Liver (tissue), 9 donors: ENCODE data around the gene F7. TPM values are rescaled to one million over a fixed set of nuclear protein-coding genes. Genes with fewer than 3 reads are reported as not detected.
A peak's percentile ranks its signal among the peaks of the same experiment; 100 is the strongest.

ENCODE experiments used
- DNase-seq: peaks from one replicate; pipeline ENCODE4 v3.0.0-alpha.2; 2017; ENCODE audit warnings: low spot score
- H3K27ac ChIP-seq, 2 donors: one replicate each; pipeline ENCODE4 v1.7.0; 2013; ENCODE audit warnings: inconsistent platforms in 2 of 2, low read length in 2 of 2, control low read depth in 1 of 2, low read depth in 1 of 2, mild to moderate bottlenecking in 1 of 2
- H3K27me3 ChIP-seq, 4 donors: one replicate each; pipeline versions ENCODE4 v1.6.1 to v1.7.0; 2013; ENCODE audit warnings: low read length in 3 of 4, inconsistent platforms in 1 of 4, mild to moderate bottlenecking in 1 of 4, moderate library complexity in 1 of 4; ENCODE audit not compliant: control insufficient read depth in 4 of 4, insufficient read depth in 4 of 4
- H3K36me3 ChIP-seq, 4 donors: one replicate each; pipeline versions ENCODE4 v1.6.1 to v1.7.0; 2013; ENCODE audit warnings: low read length in 3 of 4, mild to moderate bottlenecking in 3 of 4, low read depth in 1 of 4, moderate library complexity in 1 of 4; ENCODE audit not compliant: control insufficient read depth in 4 of 4, insufficient read depth in 3 of 4
- H3K4me1 ChIP-seq, 4 donors: one replicate each; pipeline versions ENCODE4 v1.6.1 to v1.7.0; 2013; ENCODE audit warnings: low read length in 3 of 4, mild to moderate bottlenecking in 3 of 4, moderate library complexity in 1 of 4; ENCODE audit not compliant: control insufficient read depth in 4 of 4, insufficient read depth in 4 of 4
- H3K4me3 ChIP-seq, 3 donors: one replicate each; pipeline versions ENCODE4 v1.6.1 to v1.7.0; 2013; ENCODE audit warnings: low read length in 3 of 3, control low read depth in 1 of 3, low read depth in 1 of 3, mild to moderate bottlenecking in 1 of 3
- H3K9ac ChIP-seq, 2 donors: one replicate each; pipeline ENCODE4 v1.7.0; 2013; ENCODE audit warnings: low read length in 2 of 2, mild to moderate bottlenecking in 2 of 2, moderate library complexity in 2 of 2, control low read depth in 1 of 2, low read depth in 1 of 2
- H3K9me3 ChIP-seq, 4 donors: one replicate each; pipeline versions ENCODE4 v1.6.1 to v1.7.0; 2013; ENCODE audit warnings: low read length in 3 of 4; ENCODE audit not compliant: control insufficient read depth in 4 of 4
- ATF3 ChIP-seq: IDR thresholded peaks from 2 replicates; pipeline ENCODE4 v1.6.1; 2016; ENCODE audit warnings: antibody characterized with exemption
- CTCF ChIP-seq: fragments of 150-350 bp; IDR thresholded peaks from 2 replicates; pipeline ENCODE4 v1.5.1; 2017; ENCODE audit warnings: improper control_type of control experiment, low read depth, low read length; ENCODE audit not compliant: missing input control
- EGR1 ChIP-seq, 2 donors: IDR thresholded peaks; 2 replicates each; pipeline ENCODE4 v1.6.1; 2016 to 2018; ENCODE audit warnings: antibody characterized with exemption in 2 of 2, low read depth in 2 of 2
- FOXA1 ChIP-seq: IDR thresholded peaks from 2 replicates; pipeline ENCODE4 v1.6.1; 2016; ENCODE audit warnings: antibody characterized with exemption
- FOXA2 ChIP-seq: IDR thresholded peaks from 2 replicates; pipeline ENCODE4 v1.6.1; 2016; ENCODE audit warnings: antibody characterized with exemption
- GABPA ChIP-seq, 2 donors: IDR thresholded peaks in 1 of 2; conservative IDR thresholded peaks in 1 of 2; 2 replicates each; pipeline ENCODE4 v1.6.1; 2016; ENCODE audit warnings: antibody characterized with exemption in 2 of 2, mild to moderate bottlenecking in 1 of 2, moderate library complexity in 1 of 2
- HNF4A ChIP-seq, 2 donors: conservative IDR thresholded peaks; 2 replicates each; pipeline ENCODE4 v1.6.1; 2016; ENCODE audit warnings: antibody characterized with exemption in 2 of 2, mild to moderate bottlenecking in 2 of 2
- HNF4G ChIP-seq: IDR thresholded peaks from 2 replicates; pipeline ENCODE4 v1.6.1; 2016; ENCODE audit warnings: antibody characterized with exemption
- JUND ChIP-seq, 2 donors: IDR thresholded peaks; 2 replicates each; pipeline ENCODE4 v1.6.1; 2016; ENCODE audit warnings: antibody characterized with exemption in 2 of 2
- MAX ChIP-seq: IDR thresholded peaks from 2 replicates; pipeline ENCODE4 v1.6.1; 2016; ENCODE audit warnings: antibody characterized with exemption
- NR2F2 ChIP-seq: IDR thresholded peaks from 2 replicates; pipeline ENCODE4 v1.6.1; 2016; ENCODE audit warnings: antibody characterized with exemption
- RAD21 ChIP-seq, 2 donors: IDR thresholded peaks; 2 replicates each; pipeline ENCODE4 v1.6.1; 2016; ENCODE audit warnings: antibody characterized with exemption in 2 of 2, mild to moderate bottlenecking in 2 of 2
- REST ChIP-seq: IDR thresholded peaks from 2 replicates; pipeline ENCODE4 v1.6.1; 2016; ENCODE audit warnings: antibody characterized with exemption, mild to moderate bottlenecking
- RXRA ChIP-seq, 2 donors: IDR thresholded peaks; 2 replicates each; pipeline ENCODE4 v1.6.1; 2017 to 2018; ENCODE audit warnings: antibody characterized with exemption in 2 of 2, mild to moderate bottlenecking in 1 of 2
- SP1 ChIP-seq: IDR thresholded peaks from 2 replicates; pipeline ENCODE4 v1.6.1; 2018; ENCODE audit warnings: antibody characterized with exemption, mild to moderate bottlenecking
- TAF1 ChIP-seq: conservative IDR thresholded peaks from 2 replicates; pipeline ENCODE4 v1.6.1; 2016; ENCODE audit warnings: antibody characterized with exemption, mild to moderate bottlenecking
- YY1 ChIP-seq: IDR thresholded peaks from 2 replicates; pipeline ENCODE4 v1.6.1; 2016; ENCODE audit warnings: antibody characterized with exemption, mild to moderate bottlenecking
- ZBTB33 ChIP-seq: IDR thresholded peaks from 2 replicates; pipeline ENCODE4 v1.6.1; 2016; ENCODE audit warnings: antibody characterized with exemption
- WGBS: extraction: QIAGEN DNeasy Blood & Tissue Kit; methylation state at CpG from one replicate; pipeline ENCODE4 v1.1.7; 2013; 5-methylcytosine and 5-hydroxymethylcytosine counted together
- polyA plus RNA-seq, 2 donors: library from polyadenylated mRNA; stranded (reverse) in 1 of 2; unstranded in 1 of 2; fragments of 200-250 nt in 1 of 2; fragments of >200 nt in 1 of 2; fragmentation: Nextera tagmentation in 1 of 2; extraction: Ambion mirVana in 1 of 2; gene quantifications; one replicate each; pipeline versions ENCODE4 v1.2.1 to v1.2.3, GENCODE V29; 2013 to 2015
- total RNA-seq, 2 donors: library from RNA; depleted of rRNA; stranded (reverse); fragments of >200 nt; gene quantifications; one replicate each; pipeline ENCODE4 v1.2.3, GENCODE V29; 2014
- donor health status: healthy.
- donor health status: healthy.
- donor health status: healthy.
- donor health status: healthy.
- donor health status: healthy.

Gene F7
- total RNA-seq (10 to 100 TPM; 52.5 to 80.0 TPM), polyA plus RNA-seq (10 to 100 TPM; 46.6 to 92.6 TPM)

GRCh38 chr13:113105032-113105920 is at the start of gene F7:
Gene F7, plus strand, starts transcription at chr13:113105791. Its CDS starts 51 bp downstream, at chr13:113105842.
- WGBS, result 24% methylated on average over 17 of the region's 17 CpGs

More at GRCh38 chr13:113105032-113105920, at the start of gene F7:
- TF ChIP-seq REST (peak; percentile 85), FOXA2 (peak; percentile 95), YY1 (peak; percentile 90), GABPA (IDR thresholded peaks at IDR 0.05 in 1 of 2, conservative IDR thresholded peaks at IDR 0.05 in 1 of 2) (no peak), EGR1 (IDR thresholded peaks at IDR 0.05; ENCODE audit: low read depth in 2 of 2) (peak in 1 of 2 donors; percentile 68), HNF4G (peak; percentile 85), JUND (IDR thresholded peaks at IDR 0.05) (peak; percentile 21 to 23), MAX (no peak), CTCF (no peak), SP1 (peak; percentile 78), NR2F2 (peak; percentile 26), TAF1 (peak; percentile 93), RXRA (IDR thresholded peaks at IDR 0.05) (peak; percentile 82 to 88), HNF4A (conservative IDR thresholded peaks at IDR 0.05) (peak; percentile 94 to 97), FOXA1 (peak; percentile 94), ATF3 (peak; percentile 93), ZBTB33 (no peak), RAD21 (IDR thresholded peaks at IDR 0.05) (peak; percentile 54 to 72)
- DNase-seq, result peak; percentile 71
- Histone ChIP-seq H3K27me3 (no peaks in the 10 kb centered on the region), H3K4me3 (peak within 1 kb of the TSS; percentile 69 to 81 (median 78)), H3K36me3 (peaks cover 0 to 2% (median 0%) of the 10 kb centered on the region in 4 donors), H3K9ac (peak within 1 kb of the TSS; percentile 85 to 97), H3K27ac (peak within 1 kb of the TSS; percentile 88), H3K9me3 (no peaks in the 10 kb centered on the region), H3K4me1 (peaks cover 2 to 14% (median 8%) of the 10 kb centered on the region in 4 donors)
